MG63 (cell line): ENCODE data around the gene MKRN2OS. TPM values are rescaled to one million over a fixed set of nuclear protein-coding genes. Genes with fewer than 3 reads are reported as not detected.

Experiments used
- DNase-seq: peaks from one replicate; pipeline ENCODE4 v3.0.0-alpha.2; 2020
- H3K27me3 ChIP-seq: fragments of 250-450 bp; sonication (Bioruptor Pico); 2 replicates; pipeline ENCODE4 v1.5.1; 2020; ENCODE audit warnings: mild to moderate bottlenecking, moderate library complexity
- H3K36me3 ChIP-seq: fragments of 250-450 bp; sonication (Bioruptor Pico); 2 replicates; pipeline ENCODE4 v1.5.1; 2020; ENCODE audit warnings: mild to moderate bottlenecking, moderate library complexity
- H3K4me3 ChIP-seq: fragments of 250-450 bp; sonication (Bioruptor Pico); 2 replicates; pipeline ENCODE4 v1.5.1; 2020; ENCODE audit warnings: mild to moderate bottlenecking, moderate library complexity
- H3K9me3 ChIP-seq: fragments of 250-450 bp; sonication (Bioruptor Pico); 2 replicates; pipeline ENCODE4 v1.5.1; 2020; ENCODE audit warnings: mild to moderate bottlenecking, moderate library complexity
- total RNA-seq: library from RNA; depleted of rRNA; stranded (reverse); fragments of >200 nt; shearing (Covaris generic); gene quantifications from 2 replicates; pipeline ENCODE4 v1.2.3, GENCODE V29; 2014; ENCODE audit warnings: low replicate concordance; rRNA removed

MKRN2OS gene
- total RNA-seq = not detected in 2 replicates

GRCh38 chr3:12545473-12545791 is at the start of gene MKRN2OS:
MKRN2OS (minus strand) TSS chr3:12545499; CDS start chr3:12545464, 35 bp downstream.
- no peaks in the 10 kb centered on the region for H3K27me3 ChIP-seq
- DNase-seq = no peak
- H3K4me3 ChIP-seq = no peak within 1 kb of the TSS
- no peaks in the 10 kb centered on the region for H3K36me3 ChIP-seq
- no peaks in the 10 kb centered on the region for H3K9me3 ChIP-seq

- H3K9me3 ChIP-seq = no peaks in the 10 kb centered on the region
- no peak for DNase-seq
- no peaks in the 10 kb centered on the region for H3K27me3 ChIP-seq
- no peak overlapping the region for H3K4me3 ChIP-seq
- H3K36me3 ChIP-seq = peaks cover 17% of the 10 kb centered on the region
Observed at GRCh38 chr3:12593473-12593872, 48.2 kb upstream of the MKRN2OS start.

- peaks cover 14% of the 10 kb centered on the region for H3K36me3 ChIP-seq
- H3K27me3 ChIP-seq = no peaks in the 10 kb centered on the region
- no peak overlapping the region for H3K4me3 ChIP-seq
- no peaks in the 10 kb centered on the region for H3K9me3 ChIP-seq
- DNase-seq = no peak
Observed at GRCh38 chr3:12591997-12592715, 46.9 kb upstream of the MKRN2OS start.

- DNase-seq = no peak
- no peaks in the 10 kb centered on the region for H3K27me3 ChIP-seq
- peaks cover 12% of the 10 kb centered on the region for H3K36me3 ChIP-seq
- H3K9me3 ChIP-seq = no peaks in the 10 kb centered on the region
- no peak overlapping the region for H3K4me3 ChIP-seq
Observed at GRCh38 chr3:12591456-12591855, 46.2 kb upstream of the MKRN2OS start.

GRCh38 chr3:12590096-12590495 is 44.8 kb upstream of the MKRN2OS start:
- H3K4me3 ChIP-seq = no peak overlapping the region
- no peaks in the 10 kb centered on the region for H3K9me3 ChIP-seq
- no peaks in the 10 kb centered on the region for H3K27me3 ChIP-seq
- H3K36me3 ChIP-seq = peaks cover 12% of the 10 kb centered on the region
- no peak for DNase-seq

- no peak for DNase-seq
- Histone ChIP-seq H3K9me3 (no peaks in the 10 kb centered on the region), H3K27me3 (no peaks in the 10 kb centered on the region), H3K36me3 (peaks cover 23% of the 10 kb centered on the region), H3K4me3 (no peak overlapping the region)
Observed at GRCh38 chr3:12588039-12589009, 43.0 kb upstream of the MKRN2OS start.

- H3K27me3 ChIP-seq = no peaks in the 10 kb centered on the region
- H3K9me3 ChIP-seq = no peaks in the 10 kb centered on the region
- H3K36me3 ChIP-seq = peaks cover 37% of the 10 kb centered on the region
- no peak overlapping the region for H3K4me3 ChIP-seq
- no peak for DNase-seq
Observed at GRCh38 chr3:12586403-12586802, 41.1 kb upstream of the MKRN2OS start.

- no peaks in the 10 kb centered on the region for H3K27me3 ChIP-seq
- no peaks in the 10 kb centered on the region for H3K9me3 ChIP-seq
- H3K36me3 ChIP-seq = peaks cover 37% of the 10 kb centered on the region
- no peak for DNase-seq
- no peak overlapping the region for H3K4me3 ChIP-seq
Observed at GRCh38 chr3:12585970-12586369, 40.7 kb upstream of the MKRN2OS start.

GRCh38 chr3:12585181-12585580 is 39.9 kb upstream of the MKRN2OS start:
- no peak for DNase-seq
- H3K27me3 ChIP-seq = no peaks in the 10 kb centered on the region
- no peak overlapping the region for H3K4me3 ChIP-seq
- H3K36me3 ChIP-seq = peaks cover 32% of the 10 kb centered on the region
- no peaks in the 10 kb centered on the region for H3K9me3 ChIP-seq

- Histone ChIP-seq H3K36me3 (peaks cover 29% of the 10 kb centered on the region), H3K4me3 (no peak overlapping the region), H3K27me3 (no peaks in the 10 kb centered on the region), H3K9me3 (no peaks in the 10 kb centered on the region)
- no peak for DNase-seq
Observed at GRCh38 chr3:12584083-12584482, 38.8 kb upstream of the MKRN2OS start.

- no peak for DNase-seq
- Histone ChIP-seq H3K27me3 (no peaks in the 10 kb centered on the region), H3K4me3 (no peak overlapping the region), H3K9me3 (no peaks in the 10 kb centered on the region), H3K36me3 (peaks cover 29% of the 10 kb centered on the region)
Observed at GRCh38 chr3:12583280-12583679, 38.0 kb upstream of the MKRN2OS start.

- H3K4me3 ChIP-seq = no peak overlapping the region
- H3K36me3 ChIP-seq = peaks cover 27% of the 10 kb centered on the region
- H3K9me3 ChIP-seq = no peaks in the 10 kb centered on the region
- DNase-seq = no peak
- no peaks in the 10 kb centered on the region for H3K27me3 ChIP-seq
Observed at GRCh38 chr3:12582730-12583129, 37.4 kb upstream of the MKRN2OS start.

- Histone ChIP-seq H3K9me3 (no peaks in the 10 kb centered on the region), H3K36me3 (peaks cover 29% of the 10 kb centered on the region), H3K27me3 (no peaks in the 10 kb centered on the region), H3K4me3 (no peak overlapping the region)
- DNase-seq = no peak
Observed at GRCh38 chr3:12579905-12580304, 34.6 kb upstream of the MKRN2OS start.

GRCh38 chr3:12579456-12579855 is 34.2 kb upstream of the MKRN2OS start:
- DNase-seq = no peak
- no peak overlapping the region for H3K4me3 ChIP-seq
- H3K9me3 ChIP-seq = no peaks in the 10 kb centered on the region
- H3K27me3 ChIP-seq = no peaks in the 10 kb centered on the region
- peaks cover 28% of the 10 kb centered on the region for H3K36me3 ChIP-seq

- peaks cover 24% of the 10 kb centered on the region for H3K36me3 ChIP-seq
- no peaks in the 10 kb centered on the region for H3K9me3 ChIP-seq
- no peak for DNase-seq
- H3K27me3 ChIP-seq = no peaks in the 10 kb centered on the region
- no peak overlapping the region for H3K4me3 ChIP-seq
Observed at GRCh38 chr3:12578742-12579141, 33.4 kb upstream of the MKRN2OS start.

- peaks cover 15% of the 10 kb centered on the region for H3K36me3 ChIP-seq
Observed at GRCh38 chr3:12577379-12577778, 32.1 kb upstream of the MKRN2OS start.

GRCh38 chr3:12574661-12575060 is 29.4 kb upstream of the MKRN2OS start:
- H3K36me3 ChIP-seq = peaks cover 13% of the 10 kb centered on the region
- no peak overlapping the region for H3K4me3 ChIP-seq
- no peak for DNase-seq
- no peaks in the 10 kb centered on the region for H3K27me3 ChIP-seq
- no peaks in the 10 kb centered on the region for H3K9me3 ChIP-seq

More at GRCh38 chr3:12577379-12577778, 32.1 kb upstream of the MKRN2OS start:
- no peak for DNase-seq
- no peak overlapping the region for H3K4me3 ChIP-seq
- no peaks in the 10 kb centered on the region for H3K9me3 ChIP-seq
- no peaks in the 10 kb centered on the region for H3K27me3 ChIP-seq
